Hematopoietic multipotent progenitor cell treated with erythropoietin and hydrocortisone succinate and interleukin-3 and kit ligand, for 15 days (in vitro differentiated cells): ENCODE data around the gene ECSCR.
"Not testable (repeated sequence)": the region's sequence is repeated elsewhere in the genome, so short reads cannot be mapped to it uniquely, and the experiment has no call there.

ENCODE experiments used
- DNase-seq: peaks from one replicate; pipeline ENCODE4 v3.0.0-alpha.2; 2015; ENCODE audit warnings: low spot score

Gene ECSCR

GRCh38 chr5:139445325-139446170, 17.0 kb downstream of the ECSCR start:
- no peak for DNase-seq

GRCh38 chr5:139443831-139444453, 18.6 kb downstream of the ECSCR start:
- DNase-seq = no peak

DNA sequence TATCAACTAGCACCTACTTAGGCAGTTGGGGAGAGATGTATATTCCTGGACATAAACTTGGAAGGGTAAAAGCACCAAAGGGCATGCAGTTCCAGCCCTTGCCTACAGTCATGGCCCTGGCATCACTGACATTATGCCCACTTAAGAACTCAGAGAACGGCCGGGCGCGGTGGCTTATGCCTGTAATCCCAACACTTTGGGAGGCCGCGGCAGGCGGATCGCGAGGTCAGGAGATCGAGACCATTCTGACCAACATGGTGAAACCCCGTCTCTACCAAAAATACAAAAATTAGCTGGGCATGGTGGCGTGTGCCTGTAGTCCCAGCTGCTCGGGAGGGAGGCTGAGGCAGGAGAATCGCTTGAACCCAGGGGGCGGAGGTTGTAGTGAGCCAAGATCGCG, 22.1 kb downstream of the ECSCR start:
- DNase-seq = not testable (repeated sequence)

GRCh38 chr5:139439013-139439903, 23.3 kb downstream of the ECSCR start, which contains the start of gene DNAJC18:
Gene DNAJC18, minus strand, starts transcription at chr5:139439525. Its CDS starts 80 bp downstream, at chr5:139439445.
- DNase-seq = peak; percentile 81

DNA sequence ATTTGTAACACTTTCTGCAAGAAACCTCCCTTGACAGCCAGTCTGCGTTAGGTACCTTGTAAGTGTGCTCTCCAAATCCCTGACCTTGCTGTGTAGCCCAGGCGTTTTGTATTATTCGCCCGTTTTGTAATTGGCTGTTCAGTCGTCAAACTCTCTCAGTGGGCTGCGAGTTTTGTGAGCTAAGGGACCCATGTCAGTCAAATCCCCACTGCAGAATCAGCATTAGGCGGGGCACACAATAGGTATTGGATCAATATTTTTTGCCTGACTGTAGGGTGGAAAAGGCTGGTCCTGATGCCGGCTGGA, 23.9 kb downstream of the ECSCR start:
- no peak for DNase-seq

DNA sequence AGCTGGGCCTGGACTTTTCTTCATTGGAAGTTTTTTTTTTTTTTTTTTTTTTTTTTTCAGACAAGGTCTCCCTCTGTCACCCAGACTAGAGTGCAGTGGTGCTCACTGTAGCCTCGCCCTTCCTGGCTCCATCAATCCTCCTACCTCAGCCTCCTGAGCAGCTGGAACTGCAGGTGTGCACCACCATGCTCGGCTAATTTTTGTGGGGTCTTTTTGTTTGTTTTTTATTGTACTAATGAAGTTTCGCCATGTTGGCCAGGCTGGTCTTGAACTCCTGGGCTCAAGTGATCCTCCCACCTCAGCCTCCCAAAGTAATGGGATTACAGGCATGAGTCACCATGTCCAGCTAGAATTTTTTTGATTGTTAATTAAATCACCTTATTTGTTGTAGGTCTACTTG, 26.9 kb downstream of the ECSCR start:
- no peak for DNase-seq

DNA sequence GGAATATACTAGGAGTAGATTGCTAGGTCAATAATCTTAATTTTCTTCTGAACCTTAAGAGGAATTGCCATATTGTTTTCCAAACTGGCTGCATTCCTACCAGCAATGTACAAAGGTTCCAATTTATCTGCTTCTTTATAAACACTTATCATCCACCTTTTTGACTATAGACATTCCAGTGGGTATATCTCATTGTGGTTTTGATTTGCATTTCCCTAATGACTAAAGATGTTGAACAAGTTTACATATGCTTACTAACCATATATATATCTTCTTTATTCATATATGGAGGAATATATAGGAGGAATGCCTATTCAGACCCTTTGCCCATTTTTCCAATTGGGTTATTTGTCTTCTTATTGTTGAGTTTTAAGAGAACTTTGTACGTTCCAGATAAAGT, 30.8 kb downstream of the ECSCR start:
- no peak for DNase-seq

DNA sequence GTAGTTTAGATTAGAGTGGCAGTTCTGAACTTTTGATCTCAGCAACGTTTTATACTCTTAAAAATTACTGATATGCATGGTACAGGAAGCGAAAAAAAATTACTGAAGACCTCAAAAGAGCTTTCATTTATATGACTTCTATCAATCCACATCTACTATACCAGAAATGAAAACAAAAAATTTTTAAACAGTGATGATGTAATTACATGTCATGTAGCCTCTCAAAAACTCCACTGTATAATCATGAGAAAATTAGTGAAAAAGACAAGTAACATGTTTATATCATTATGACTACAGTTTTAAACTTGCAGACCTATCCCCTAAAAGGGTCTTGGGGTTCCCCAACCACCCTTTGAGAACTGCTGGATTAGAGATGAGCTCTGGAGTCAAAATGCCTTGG, 32.5 kb downstream of the ECSCR start:
- DNase-seq = no peak

DNA sequence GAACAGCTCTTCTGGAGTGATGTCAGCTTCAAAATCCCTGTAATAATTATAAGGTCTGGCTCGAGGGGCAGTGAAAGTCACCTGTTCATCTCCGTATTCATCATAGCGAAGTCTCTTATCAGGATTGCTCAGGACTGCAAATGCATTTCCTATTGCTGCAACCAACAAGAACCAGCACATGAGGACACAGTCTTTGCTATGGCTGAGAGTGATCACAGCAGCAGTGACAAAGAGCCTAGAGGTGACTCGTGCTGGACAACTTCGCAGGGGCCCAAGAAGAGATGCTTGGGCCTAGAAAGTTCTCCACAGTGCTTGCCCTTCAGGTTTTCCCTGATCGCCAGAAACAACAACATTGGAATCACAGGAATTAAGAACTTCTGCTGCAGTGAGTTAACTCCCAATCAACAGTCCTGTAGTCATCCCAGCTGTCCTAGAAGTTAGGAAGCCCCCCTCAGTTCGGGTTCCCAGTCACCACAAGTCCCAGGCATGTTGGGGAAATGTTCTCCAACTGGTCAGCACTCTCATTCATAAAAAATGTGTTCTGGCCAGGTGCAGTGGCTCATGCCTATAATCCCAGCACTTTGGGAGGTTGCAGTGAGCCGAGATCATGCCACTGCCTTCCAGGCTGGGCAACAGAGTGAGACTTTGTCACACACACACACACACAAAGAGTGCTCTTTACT, 36.2 kb downstream of the ECSCR start:
- no peak for DNase-seq

DNA sequence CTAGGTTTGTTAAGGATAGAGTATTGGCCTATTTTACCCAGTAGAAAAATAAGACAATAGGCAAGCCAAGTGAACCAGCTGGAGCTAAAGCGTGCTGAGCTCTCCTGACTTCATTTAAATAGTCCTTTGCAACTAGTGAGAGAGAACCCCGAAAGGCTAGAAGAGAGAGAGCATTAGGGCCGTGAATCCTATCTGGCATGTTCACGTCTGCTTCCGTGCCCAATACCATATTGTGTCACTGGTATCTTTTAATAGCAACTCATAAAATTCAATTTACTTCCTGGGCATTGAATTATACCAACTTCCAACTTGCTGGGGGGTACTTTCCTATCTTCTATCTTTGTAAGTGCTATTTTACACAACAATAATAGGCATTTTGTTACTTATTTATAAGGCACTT, 37.0 kb downstream of the ECSCR start:
- no peak for DNase-seq

GRCh38 chr5:139422307-139422893, 40.1 kb downstream of the ECSCR start:
- peak; percentile 70 for DNase-seq

GRCh38 chr5:139419226-139420192, 43.0 kb downstream of the ECSCR start:
- DNase-seq = no peak

GRCh38 chr5:139418793-139419192, 43.8 kb downstream of the ECSCR start:
- no peak for DNase-seq

DNA sequence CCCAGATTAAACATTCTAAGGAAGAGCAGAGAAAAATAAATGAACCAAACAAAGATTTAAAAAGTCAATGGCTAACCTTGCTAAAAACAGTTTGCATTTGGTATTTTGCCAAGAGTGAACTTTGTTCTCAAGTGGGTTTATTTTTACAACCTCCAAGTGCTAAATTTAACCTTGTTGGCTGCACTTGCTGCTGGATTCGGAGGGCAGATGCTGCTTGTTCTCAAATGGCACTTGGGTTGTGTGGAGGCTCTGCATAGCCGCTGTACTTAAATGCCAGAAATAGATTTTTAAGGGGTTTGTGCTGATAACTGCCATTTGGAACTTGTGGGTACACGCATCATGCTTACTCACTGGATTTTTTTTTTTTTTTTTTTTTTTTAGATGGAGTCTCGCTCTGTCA, 45.3 kb downstream of the ECSCR start:
- no peak for DNase-seq

- DNase-seq = no peak
Observed at GRCh38 chr5:139416651-139417050, 45.9 kb downstream of the ECSCR start.

DNA sequence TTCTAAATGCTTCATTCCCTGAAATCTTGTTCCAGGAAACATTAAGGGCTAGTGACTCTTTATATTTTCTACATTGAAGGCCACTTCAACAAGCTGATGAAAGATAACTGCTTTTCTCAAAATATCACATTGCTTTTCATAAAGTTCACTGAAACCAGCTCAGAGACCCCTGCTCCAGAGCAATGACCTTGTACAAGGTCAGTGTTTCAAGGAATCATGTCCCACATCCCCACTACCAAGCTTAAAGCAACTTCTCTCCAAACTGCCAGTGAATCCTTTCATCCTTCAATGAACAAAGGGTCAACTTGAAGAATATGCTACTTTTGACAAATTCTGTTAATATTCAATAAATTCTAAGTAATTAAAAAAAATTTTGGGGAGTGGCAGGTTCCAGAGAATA, 46.7 kb downstream of the ECSCR start:
- DNase-seq = no peak

DNA sequence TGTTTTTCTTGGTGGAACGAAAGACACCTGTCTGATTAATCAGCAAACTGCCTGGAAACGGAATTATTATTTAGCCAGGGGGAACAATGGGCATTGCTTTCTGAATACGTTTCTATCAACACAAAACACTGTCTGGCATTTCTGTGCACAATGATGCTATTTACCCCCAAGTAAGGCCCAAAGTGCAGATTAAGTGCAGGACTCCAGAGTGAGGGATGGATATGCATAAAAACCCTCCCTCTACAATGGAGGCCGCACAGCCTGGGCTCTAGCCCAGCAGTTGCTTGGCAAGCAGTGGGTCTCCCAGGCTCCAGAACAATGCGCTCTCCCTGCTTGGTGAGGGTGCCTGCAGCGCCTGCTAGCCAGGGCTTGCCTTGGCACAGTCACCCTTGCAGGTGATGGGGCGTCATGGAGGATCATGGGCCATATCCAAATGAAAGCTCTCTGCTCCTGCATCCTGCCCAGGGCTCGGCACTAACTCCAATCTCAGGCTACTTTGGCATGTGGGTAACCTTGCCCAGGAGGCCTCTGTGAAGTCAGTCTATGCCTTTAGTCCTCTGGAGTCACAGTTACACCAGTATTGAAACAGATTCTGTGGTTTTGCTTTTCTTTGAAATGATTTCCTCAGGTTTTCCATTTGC, 47.2 kb downstream of the ECSCR start:
- no peak for DNase-seq

DNA sequence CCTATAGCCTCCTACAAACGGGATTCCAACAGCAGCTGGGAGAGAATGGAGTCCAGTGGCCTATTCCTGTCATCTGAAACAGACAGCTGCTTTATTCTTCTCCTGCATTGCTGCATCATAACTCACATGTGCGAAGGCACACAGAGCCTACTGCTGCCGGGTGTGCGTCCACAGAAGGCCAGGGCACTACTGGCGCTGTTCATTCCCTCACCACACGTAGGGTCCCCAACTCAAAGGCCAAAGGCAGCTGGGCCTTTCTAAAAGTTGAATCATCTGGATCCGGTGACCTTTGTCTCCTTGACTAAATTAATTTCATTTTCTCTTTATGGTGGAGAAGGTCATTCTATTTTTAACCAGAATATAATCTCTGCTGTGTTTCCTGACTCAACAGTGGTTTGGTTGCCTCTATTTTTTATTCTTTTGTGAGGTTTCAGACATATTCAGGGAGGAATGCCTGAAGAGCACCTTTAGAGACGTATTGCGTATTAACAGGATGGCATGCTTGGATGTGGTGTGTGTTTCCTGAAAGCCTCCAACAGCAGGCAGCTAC, 47.9 kb downstream of the ECSCR start:
- DNase-seq = no peak

DNA sequence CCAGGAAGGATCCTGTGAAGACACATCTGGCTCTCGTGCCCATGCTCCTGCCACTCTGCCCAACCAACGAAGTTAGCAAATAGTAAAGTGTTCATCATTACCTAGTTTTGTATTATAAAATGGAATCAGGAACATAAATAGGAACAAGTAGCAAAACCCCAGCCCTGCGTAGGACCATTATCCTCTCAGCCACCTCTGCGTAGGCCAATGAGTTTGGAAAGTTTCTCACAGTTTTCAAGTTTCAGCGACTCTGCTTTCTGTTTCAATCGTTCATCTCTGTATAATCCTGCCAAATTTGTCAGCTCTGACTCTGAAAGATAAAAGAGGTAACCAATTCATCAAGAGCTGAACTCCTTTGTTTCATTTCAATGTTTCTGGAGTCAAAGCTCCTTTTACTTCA, 48.6 kb downstream of the ECSCR start:
- no peak for DNase-seq

DNA sequence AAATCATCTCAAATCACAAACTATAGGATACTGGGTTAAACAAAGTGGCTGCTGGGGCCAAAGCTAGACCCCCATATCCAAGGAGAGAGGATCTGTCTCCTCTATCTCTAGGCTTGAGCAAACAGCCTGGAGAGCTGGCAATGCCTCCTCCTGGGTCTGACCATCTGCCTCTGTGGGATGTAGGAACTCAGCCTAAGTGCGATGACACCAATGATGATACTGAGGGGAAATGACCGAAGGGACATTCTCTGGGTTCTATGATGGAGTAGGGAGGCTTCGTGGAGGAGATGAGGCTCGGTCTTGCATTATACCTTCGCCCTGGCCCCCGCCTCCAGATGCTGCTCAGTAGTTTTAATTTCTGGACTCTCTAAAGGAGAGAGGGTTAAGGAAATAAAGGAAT, 49.4 kb downstream of the ECSCR start:
- DNase-seq = no peak
